ENCODE results near the gene APOC1. TPM values are rescaled to one million over a fixed set of nuclear protein-coding genes. Genes with fewer than 3 reads are reported as not detected.
"Not testable (repeated sequence)": the region's sequence is repeated elsewhere in the genome, so short reads cannot be mapped to it uniquely, and the experiment has no call there.

APOC1 gene
- total RNA-seq, 1 experiment from 2014 or later, result not detected

DNA sequence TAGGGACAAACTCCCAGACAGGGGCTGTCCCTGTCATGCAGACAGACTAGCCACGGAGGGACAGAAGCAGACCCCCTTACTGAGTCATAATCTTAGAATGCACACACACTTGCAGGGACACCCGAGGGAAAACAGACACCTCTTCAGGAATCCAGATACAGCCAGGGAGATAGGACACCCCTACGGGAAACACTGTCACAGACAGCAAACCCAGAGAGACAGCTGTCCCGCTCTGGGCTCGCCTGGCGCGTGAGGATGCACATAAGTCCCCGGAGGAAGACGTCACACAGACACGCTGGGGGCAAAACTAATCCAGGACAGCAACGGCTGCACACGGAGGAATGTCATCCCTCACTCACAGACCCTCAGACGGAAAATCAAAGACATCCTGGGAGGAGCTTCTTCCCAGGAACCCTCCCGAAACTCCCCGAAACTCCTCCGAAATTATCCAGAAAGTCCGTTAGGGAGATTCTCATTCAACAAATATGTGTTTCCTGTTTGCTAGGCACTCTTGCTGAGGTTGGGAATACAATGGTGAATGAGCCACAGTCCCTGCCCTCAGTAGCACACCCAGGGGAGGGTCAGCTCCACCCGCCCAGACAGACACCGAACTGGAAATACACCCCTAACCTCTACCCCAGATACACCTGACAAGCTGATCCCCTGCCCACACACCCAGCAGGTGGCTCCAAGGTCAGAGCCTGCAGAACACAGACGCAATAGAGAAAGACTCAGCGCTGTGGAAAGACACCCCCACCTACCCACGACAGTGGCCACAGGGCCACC is 38.5 kb upstream of the APOC1 start:
- Histone ChIP-seq H3K27ac (ENCODE audit: low read length) (no peak overlapping the region), H3K4me2 (ENCODE audit: low read depth, low read length, poor library complexity, severe bottlenecking) (no peak overlapping the region), H3K79me2 (ENCODE audit: low read length) (no peaks in the 10 kb centered on the region), H2AFZ (ENCODE audit: low read length) (no peak overlapping the region), H3K9ac (ENCODE audit: low read length) (no peak overlapping the region), H3K9me2 (replicated peaks; ENCODE audit: insufficient read depth, low read length) (no peaks in the 10 kb centered on the region), H3K36me3 (ENCODE audit: insufficient read depth, low read length) (no peaks in the 10 kb centered on the region), H3K27me3 (ENCODE audit: low read length) (no peaks in the 10 kb centered on the region), H3K4me3 (ENCODE audit: low read length) (no peak overlapping the region), H4K20me1 (ENCODE audit: insufficient read depth, low read depth, low read length) (no peaks in the 10 kb centered on the region), H3K4me1 (ENCODE audit: low read length) (no peaks in the 10 kb centered on the region), H3K9me3 (ENCODE audit: low read length) (no peaks in the 10 kb centered on the region)
- no peak for DNase-seq

DNA sequence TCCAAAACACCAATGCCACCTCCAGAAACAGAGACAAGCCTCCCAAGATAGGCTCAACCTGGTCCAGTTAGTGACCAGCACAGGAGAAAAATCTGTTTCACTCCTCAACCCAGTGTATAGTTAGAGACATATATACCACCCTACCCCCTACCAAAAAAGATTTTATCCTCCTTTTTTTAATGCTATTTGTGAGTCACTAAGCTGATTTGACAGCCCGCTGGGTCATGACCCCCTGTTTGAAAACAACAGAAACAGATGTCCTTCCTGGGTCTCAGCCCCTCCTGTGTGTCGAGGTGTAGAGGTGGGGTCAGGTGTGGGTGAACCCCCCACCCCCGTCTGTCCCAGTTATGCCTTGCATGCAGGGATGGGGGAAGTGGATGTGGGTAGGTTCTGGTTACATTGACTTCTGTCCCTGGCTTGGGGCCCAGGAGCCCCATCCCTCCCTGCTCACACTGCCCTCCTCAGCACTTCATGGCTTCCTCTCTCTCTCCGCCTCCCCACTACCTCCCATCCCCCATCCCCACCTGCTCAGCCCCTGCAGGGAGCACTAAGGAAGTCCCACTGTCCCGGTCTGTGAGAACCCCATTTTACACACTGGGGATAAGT is 37.4 kb upstream of the APOC1 start:
- Histone ChIP-seq H3K4me3 (ENCODE audit: low read length) (no peak overlapping the region), H3K36me3 (ENCODE audit: insufficient read depth, low read length) (no peaks in the 10 kb centered on the region), H3K9ac (ENCODE audit: low read length) (no peak overlapping the region), H3K27ac (ENCODE audit: low read length) (no peak overlapping the region), H2AFZ (ENCODE audit: low read length) (no peak overlapping the region), H3K4me1 (ENCODE audit: low read length) (no peaks in the 10 kb centered on the region), H3K27me3 (ENCODE audit: low read length) (no peaks in the 10 kb centered on the region), H3K9me2 (replicated peaks; ENCODE audit: insufficient read depth, low read length) (no peaks in the 10 kb centered on the region), H3K9me3 (ENCODE audit: low read length) (no peaks in the 10 kb centered on the region), H3K4me2 (ENCODE audit: low read depth, low read length, poor library complexity, severe bottlenecking) (no peak overlapping the region), H4K20me1 (ENCODE audit: insufficient read depth, low read depth, low read length) (no peaks in the 10 kb centered on the region), H3K79me2 (ENCODE audit: low read length) (no peaks in the 10 kb centered on the region)
- DNase-seq, result no peak

- Histone ChIP-seq H3K79me2 (ENCODE audit: low read length) (no peaks in the 10 kb centered on the region), H3K9ac (ENCODE audit: low read length) (no peak overlapping the region), H3K9me3 (ENCODE audit: low read length) (no peaks in the 10 kb centered on the region), H3K27ac (ENCODE audit: low read length) (no peak overlapping the region), H3K9me2 (replicated peaks; ENCODE audit: insufficient read depth, low read length) (no peaks in the 10 kb centered on the region), H3K4me2 (ENCODE audit: low read depth, low read length, poor library complexity, severe bottlenecking) (no peak overlapping the region), H2AFZ (ENCODE audit: low read length) (no peak overlapping the region), H3K4me3 (ENCODE audit: low read length) (no peak overlapping the region), H3K4me1 (ENCODE audit: low read length) (no peaks in the 10 kb centered on the region), H4K20me1 (ENCODE audit: insufficient read depth, low read depth, low read length) (no peaks in the 10 kb centered on the region), H3K27me3 (ENCODE audit: low read length) (no peaks in the 10 kb centered on the region), H3K36me3 (ENCODE audit: insufficient read depth, low read length) (no peaks in the 10 kb centered on the region)
- no peak for DNase-seq
Observed at GRCh38 chr19:44878120-44878865, 36.1 kb upstream of the APOC1 start.

- H3K36me3 ChIP-seq (ENCODE audit: insufficient read depth, low read length), result no peaks in the 10 kb centered on the region
- no peak overlapping the region for H3K9ac ChIP-seq (ENCODE audit: low read length)
- no peak overlapping the region for H3K27ac ChIP-seq (ENCODE audit: low read length)
- no peaks in the 10 kb centered on the region for H3K4me1 ChIP-seq (ENCODE audit: low read length)
- no peaks in the 10 kb centered on the region for H3K9me3 ChIP-seq (ENCODE audit: low read length)
- H2AFZ ChIP-seq (ENCODE audit: low read length), result no peak overlapping the region
- no peaks in the 10 kb centered on the region for H3K79me2 ChIP-seq (ENCODE audit: low read length)
- H3K4me3 ChIP-seq (ENCODE audit: low read length), result no peak overlapping the region
- no peaks in the 10 kb centered on the region for H3K9me2 ChIP-seq (replicated peaks; ENCODE audit: insufficient read depth, low read length)
- DNase-seq, result no peak
- no peaks in the 10 kb centered on the region for H3K27me3 ChIP-seq (ENCODE audit: low read length)
- H4K20me1 ChIP-seq (ENCODE audit: insufficient read depth, low read depth, low read length), result no peaks in the 10 kb centered on the region
- H3K4me2 ChIP-seq (ENCODE audit: low read depth, low read length, poor library complexity, severe bottlenecking), result no peak overlapping the region
Observed at GRCh38 chr19:44879309-44880065, 34.9 kb upstream of the APOC1 start.

DNA sequence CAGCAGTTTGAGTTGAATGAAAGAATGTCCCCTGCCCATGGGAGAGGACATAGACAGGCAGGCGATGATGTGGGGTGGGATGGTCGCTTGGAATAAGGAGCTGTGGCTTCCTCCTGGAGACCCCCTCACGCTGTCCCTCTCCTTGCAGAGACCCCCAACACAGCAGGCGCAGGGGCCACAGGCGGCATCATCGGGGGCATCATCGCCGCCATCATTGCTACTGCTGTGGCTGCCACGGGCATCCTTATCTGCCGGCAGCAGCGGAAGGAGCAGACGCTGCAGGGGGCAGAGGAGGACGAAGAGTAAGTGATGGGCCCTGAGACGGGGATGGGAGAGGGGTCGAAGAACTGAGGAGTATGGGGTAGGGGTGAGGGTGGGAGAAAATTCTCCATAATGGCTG is 32.3 kb upstream of the APOC1 start:
- Histone ChIP-seq H3K4me2 (ENCODE audit: low read depth, low read length, poor library complexity, severe bottlenecking) (no peak overlapping the region), H3K4me1 (ENCODE audit: low read length) (no peaks in the 10 kb centered on the region), H3K4me3 (ENCODE audit: low read length) (no peak overlapping the region), H3K9ac (ENCODE audit: low read length) (no peak overlapping the region), H2AFZ (ENCODE audit: low read length) (no peak overlapping the region), H3K36me3 (ENCODE audit: insufficient read depth, low read length) (no peaks in the 10 kb centered on the region), H3K79me2 (ENCODE audit: low read length) (no peaks in the 10 kb centered on the region), H3K27ac (ENCODE audit: low read length) (no peak overlapping the region), H3K27me3 (ENCODE audit: low read length) (no peaks in the 10 kb centered on the region), H3K9me3 (ENCODE audit: low read length) (no peaks in the 10 kb centered on the region), H3K9me2 (replicated peaks; ENCODE audit: insufficient read depth, low read length) (no peaks in the 10 kb centered on the region), H4K20me1 (ENCODE audit: insufficient read depth, low read depth, low read length) (no peaks in the 10 kb centered on the region)
- DNase-seq, result no peak

- H3K27me3 ChIP-seq (ENCODE audit: low read length); H3K4me2 ChIP-seq (ENCODE audit: low read depth, low read length, poor library complexity, severe bottlenecking); H3K79me2 ChIP-seq (ENCODE audit: low read length): not testable (repeated sequence)
Observed at GRCh38 chr19:44882619-44883397, 31.6 kb upstream of the APOC1 start.

GRCh38 chr19:44883922-44884321 is 30.5 kb upstream of the APOC1 start:
- H3K27me3 ChIP-seq (ENCODE audit: low read length), result no peaks in the 10 kb centered on the region
- H3K27ac ChIP-seq (ENCODE audit: low read length), result no peak overlapping the region
- H3K9me2 ChIP-seq (replicated peaks; ENCODE audit: insufficient read depth, low read length), result no peaks in the 10 kb centered on the region
- no peak overlapping the region for H3K4me2 ChIP-seq (ENCODE audit: low read depth, low read length, poor library complexity, severe bottlenecking)
- no peak overlapping the region for H2AFZ ChIP-seq (ENCODE audit: low read length)
- no peaks in the 10 kb centered on the region for H3K4me1 ChIP-seq (ENCODE audit: low read length)
- no peak overlapping the region for H3K9ac ChIP-seq (ENCODE audit: low read length)
- DNase-seq, result no peak
- H3K79me2 ChIP-seq (ENCODE audit: low read length), result no peaks in the 10 kb centered on the region
- no peaks in the 10 kb centered on the region for H3K36me3 ChIP-seq (ENCODE audit: insufficient read depth, low read length)
- H3K4me3 ChIP-seq (ENCODE audit: low read length), result no peak overlapping the region
- H4K20me1 ChIP-seq (ENCODE audit: insufficient read depth, low read depth, low read length), result no peaks in the 10 kb centered on the region
- no peaks in the 10 kb centered on the region for H3K9me3 ChIP-seq (ENCODE audit: low read length)

More at GRCh38 chr19:44882619-44883397, 31.6 kb upstream of the APOC1 start:
- H3K9me2 ChIP-seq (replicated peaks; ENCODE audit: insufficient read depth, low read length); H3K4me1 ChIP-seq (ENCODE audit: low read length); DNase-seq; H3K36me3 ChIP-seq (ENCODE audit: insufficient read depth, low read length); H4K20me1 ChIP-seq (ENCODE audit: insufficient read depth, low read depth, low read length); H3K9me3 ChIP-seq (ENCODE audit: low read length); H3K27ac ChIP-seq (ENCODE audit: low read length); H3K9ac ChIP-seq (ENCODE audit: low read length); H2AFZ ChIP-seq (ENCODE audit: low read length); H3K4me3 ChIP-seq (ENCODE audit: low read length): not testable (repeated sequence)
